HAP-1 (cell line): Measurements from ENCODE around the gene ELOVL6.
"Not testable (repeated sequence)": the region's sequence is repeated elsewhere in the genome, so short reads cannot be mapped to it uniquely, and the experiment has no call there.

Experiments
- DNase-seq, 2 experiments: peaks; one replicate each; pipeline ENCODE4 v3.0.0-alpha.2; 2016 to 2020; ENCODE audit warnings: low spot score in 2 of 2
- H3K27me3 ChIP-seq: fragments of 250-450 bp; sonication (Bioruptor Pico); 2 replicates; pipeline ENCODE4 v1.5.1; 2020; ENCODE audit warnings: low read depth, mild to moderate bottlenecking, moderate library complexity
- H3K36me3 ChIP-seq: fragments of 250-450 bp; sonication (Bioruptor Pico); replicated peaks from 2 replicates; pipeline ENCODE4 v1.5.1; 2020; ENCODE audit warnings: mild to moderate bottlenecking
- H3K4me1 ChIP-seq: fragments of 250-450 bp; sonication (Bioruptor Pico); 2 replicates; pipeline ENCODE4 v1.5.1; 2020; ENCODE audit warnings: mild to moderate bottlenecking
- H3K4me3 ChIP-seq: fragments of 250-450 bp; sonication (Bioruptor Pico); 2 replicates; pipeline ENCODE4 v1.5.1; 2020; ENCODE audit warnings: mild to moderate bottlenecking, moderate library complexity
- H3K9me3 ChIP-seq: fragments of 250-450 bp; sonication (Bioruptor Pico); 2 replicates; pipeline ENCODE4 v1.5.1; 2020; ENCODE audit warnings: mild to moderate bottlenecking, moderate library complexity
- in situ Hi-C: fragments of 300-500 bp; cut with MboI; formaldehyde crosslinking; loops from 3 replicates; pipeline ENCODE4 v1.14.3; 2020; ENCODE audit warnings: low sequenced_read_pairs, inconsistent platforms, mixed read lengths

Gene ELOVL6

DNA sequence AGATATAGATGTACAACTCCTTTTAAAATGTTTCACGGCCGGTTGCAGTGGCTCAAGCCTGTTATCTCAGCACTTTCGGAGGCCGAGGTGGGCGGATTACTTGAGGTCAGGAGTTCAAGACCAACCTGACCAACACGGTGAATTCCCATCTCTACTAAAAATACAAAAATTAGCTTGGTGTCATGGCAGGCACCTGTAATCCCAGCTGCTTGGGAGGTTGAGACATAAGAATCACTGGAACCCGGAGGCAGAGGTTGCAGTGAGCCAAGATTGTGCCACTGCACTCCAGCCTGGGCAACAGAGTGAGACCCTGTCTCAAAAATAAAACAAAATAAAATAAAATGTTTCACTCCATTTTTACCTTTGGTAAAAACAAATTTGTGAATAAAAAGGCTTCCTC is 5.1 kb downstream of the ELOVL6 start:
- DNase-seq, H3K9me3 ChIP-seq, H3K36me3 ChIP-seq, H3K4me3 ChIP-seq, H3K27me3 ChIP-seq, in situ Hi-C loops: not testable (repeated sequence)
- H3K4me1 ChIP-seq, result peaks cover 24% of the 10 kb centered on the region

DNA sequence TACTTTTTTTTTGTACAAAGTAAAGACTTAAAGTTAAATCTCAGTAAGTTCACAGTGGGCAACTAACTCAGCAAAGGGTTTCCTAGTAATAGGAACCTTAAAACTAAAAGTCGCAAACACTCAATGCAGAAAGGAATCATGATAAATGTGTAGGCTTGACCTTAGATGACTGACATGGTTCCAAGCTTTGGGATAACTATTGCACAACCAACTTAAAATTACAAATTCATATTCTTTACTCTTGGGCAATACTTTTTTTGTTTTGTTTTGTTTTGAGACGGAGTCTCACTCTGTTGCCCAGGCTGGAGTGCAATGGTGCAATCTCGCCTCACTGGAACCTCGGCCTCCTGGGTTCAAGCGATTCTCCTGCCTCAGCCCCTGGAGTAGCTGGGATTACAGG is 8.2 kb downstream of the ELOVL6 start:
- in situ Hi-C loops, result no loop called here
- Histone ChIP-seq H3K27me3 (no peaks in the 10 kb centered on the region), H3K36me3 (peaks cover 12% of the 10 kb centered on the region)

DNA sequence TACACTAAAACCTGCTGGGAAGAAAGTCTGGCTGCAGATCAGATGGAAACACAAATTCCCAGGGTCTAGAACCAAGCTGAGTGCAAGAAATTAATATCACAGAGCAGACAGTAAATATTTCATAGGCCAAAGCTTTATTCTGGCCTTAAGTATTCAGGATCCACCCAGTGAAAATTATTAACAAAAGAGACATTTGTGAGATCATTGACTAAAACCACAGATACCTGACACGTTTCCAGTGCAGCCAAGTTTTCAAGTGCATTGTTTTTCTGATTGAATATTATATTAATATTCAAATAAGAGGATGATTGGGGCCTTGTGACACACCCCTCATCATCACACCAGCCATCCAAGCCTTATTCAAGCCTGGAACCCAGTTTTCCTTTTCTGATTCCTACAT is 10.3 kb downstream of the ELOVL6 start:
- H3K9me3 ChIP-seq, result no peaks in the 10 kb centered on the region
- peaks cover 19% of the 10 kb centered on the region for H3K36me3 ChIP-seq
- in situ Hi-C loops, result no loop called here
- H3K27me3 ChIP-seq, result no peaks in the 10 kb centered on the region
- no peak for DNase-seq
- H3K4me1 ChIP-seq, result peaks cover 15% of the 10 kb centered on the region
- H3K4me3 ChIP-seq, result no peak overlapping the region

More for the DNA sequence above, 8.2 kb downstream of the ELOVL6 start:
- Histone ChIP-seq H3K4me1 (peaks cover 17% of the 10 kb centered on the region), H3K4me3 (no peak overlapping the region), H3K9me3 (no peaks in the 10 kb centered on the region)
- no peak for DNase-seq

DNA sequence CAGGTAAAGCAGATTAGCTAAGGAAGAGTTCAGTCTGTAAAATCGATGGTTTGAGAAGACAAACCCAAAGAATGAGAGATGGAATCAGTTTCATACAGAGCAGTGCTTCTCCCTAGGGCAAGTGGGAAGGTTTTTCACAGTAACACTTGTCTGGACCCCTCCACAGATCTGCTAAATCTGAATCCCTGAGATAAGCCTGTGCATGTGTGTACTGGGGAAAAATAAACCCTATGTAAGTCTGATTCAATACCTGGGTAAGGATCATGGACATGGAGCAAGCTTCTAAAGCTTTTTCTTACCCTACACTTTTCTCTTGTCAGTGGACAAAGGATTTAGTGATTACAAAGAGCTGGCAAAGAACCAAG is 13.6 kb downstream of the ELOVL6 start:
- H3K4me1 ChIP-seq, result peaks cover 15% of the 10 kb centered on the region
- DNase-seq, result no peak
- no peaks in the 10 kb centered on the region for H3K9me3 ChIP-seq
- H3K4me3 ChIP-seq, result no peak overlapping the region
- peaks cover 20% of the 10 kb centered on the region for H3K36me3 ChIP-seq
- in situ Hi-C loops, result no loop called here
- H3K27me3 ChIP-seq, result no peaks in the 10 kb centered on the region

DNA sequence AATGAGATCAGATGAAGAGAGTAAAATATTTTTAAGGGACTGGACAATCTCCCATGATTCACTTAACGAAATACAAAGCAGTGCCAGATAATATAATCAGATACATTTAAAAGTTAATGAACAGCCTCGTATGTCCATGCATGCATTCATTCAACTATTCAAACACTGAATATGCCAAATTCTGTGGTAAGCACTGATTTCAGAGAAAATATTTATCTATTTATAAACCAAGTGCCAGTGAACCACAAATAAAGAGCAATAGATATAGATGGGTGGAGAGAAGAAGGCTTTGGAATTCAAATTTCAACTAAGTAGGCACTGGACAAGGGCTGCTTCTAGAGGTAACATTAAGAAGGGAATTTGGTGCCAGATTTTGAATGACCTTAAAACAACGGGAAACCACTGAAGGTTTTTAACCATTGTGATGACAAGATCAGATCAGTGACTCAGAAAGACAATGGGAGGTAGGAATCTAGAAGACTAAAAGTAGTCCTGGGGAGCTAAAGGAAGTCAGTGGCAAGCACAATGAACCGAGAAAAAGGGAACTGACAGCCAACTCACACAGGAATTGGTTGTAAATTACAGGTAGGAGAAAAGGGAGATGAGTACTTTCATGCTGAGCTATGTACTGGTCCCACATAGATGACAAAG is 14.2 kb downstream of the ELOVL6 start:
- no peak overlapping the region for H3K4me3 ChIP-seq
- H3K9me3 ChIP-seq, result no peaks in the 10 kb centered on the region
- no peak for DNase-seq
- peaks cover 20% of the 10 kb centered on the region for H3K36me3 ChIP-seq
- peaks cover 15% of the 10 kb centered on the region for H3K4me1 ChIP-seq
- in situ Hi-C loops, result no loop called here
- no peaks in the 10 kb centered on the region for H3K27me3 ChIP-seq

DNA sequence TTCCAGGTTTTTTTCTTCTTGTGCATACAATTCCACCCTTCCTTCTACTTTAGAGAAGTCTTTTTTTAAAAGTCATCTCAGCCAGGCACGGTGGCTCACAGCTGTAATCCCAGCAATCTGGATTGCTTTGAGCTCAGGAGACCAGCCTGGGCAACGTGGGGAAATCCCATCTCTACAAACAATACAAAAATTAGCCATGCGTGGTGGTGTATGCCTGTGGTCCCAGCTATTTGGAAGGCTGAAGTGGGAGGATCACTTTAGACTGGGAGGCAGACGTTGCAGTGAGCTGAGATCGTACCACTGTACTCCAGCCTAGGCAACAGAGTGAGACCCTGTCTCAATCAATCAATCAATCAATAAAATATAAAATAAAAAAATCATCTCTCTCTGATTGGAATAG is 14.8 kb downstream of the ELOVL6 start:
- Histone ChIP-seq H3K4me3 (no peak overlapping the region), H3K9me3 (no peaks in the 10 kb centered on the region), H3K27me3 (no peaks in the 10 kb centered on the region), H3K4me1 (peaks cover 15% of the 10 kb centered on the region), H3K36me3 (peaks cover 20% of the 10 kb centered on the region)
- no peak for DNase-seq
- in situ Hi-C loops, result no loop called here

DNA sequence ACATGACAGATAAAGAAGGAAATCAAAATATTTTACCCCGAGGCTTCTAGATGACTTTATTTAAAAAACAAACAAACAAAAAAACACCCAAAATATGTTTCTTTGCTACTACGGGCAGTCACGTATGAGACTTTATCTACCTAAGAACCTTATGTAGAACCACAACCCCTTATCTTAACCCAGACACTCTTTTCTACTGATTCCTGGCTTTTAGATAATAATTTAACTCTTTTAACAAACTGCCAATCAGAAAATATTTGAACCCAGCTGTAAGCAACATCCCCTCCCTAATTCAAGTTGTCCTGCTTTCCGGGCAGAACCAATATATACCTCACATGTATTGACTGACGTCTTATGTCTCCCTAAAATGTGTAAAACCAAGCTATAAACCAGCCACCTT is 15.4 kb downstream of the ELOVL6 start:
- no peak for DNase-seq
- Histone ChIP-seq H3K36me3 (peaks cover 17% of the 10 kb centered on the region), H3K27me3 (no peaks in the 10 kb centered on the region), H3K4me1 (peaks cover 15% of the 10 kb centered on the region), H3K4me3 (no peak overlapping the region), H3K9me3 (no peaks in the 10 kb centered on the region)
- in situ Hi-C loops, result no loop called here

DNA sequence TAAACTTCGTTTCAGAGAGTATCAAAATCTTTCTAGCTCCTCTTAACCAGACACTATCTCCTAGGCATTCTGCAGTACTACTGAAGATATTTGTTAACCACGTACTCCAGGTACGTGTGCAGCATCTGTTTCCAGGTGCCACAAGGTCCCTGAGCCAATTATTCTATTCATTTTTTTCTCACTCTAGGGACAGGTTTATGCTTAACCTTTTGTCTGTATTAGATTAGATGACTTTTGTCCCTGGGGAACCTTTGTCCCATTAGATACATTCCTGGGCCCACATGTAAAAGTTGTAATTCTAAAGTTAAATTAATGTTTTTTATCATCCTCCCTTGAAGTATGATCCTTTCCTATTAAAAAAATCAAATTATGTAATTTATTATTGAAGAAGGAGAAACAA is 16.5 kb downstream of the ELOVL6 start:
- Histone ChIP-seq H3K4me3 (no peak overlapping the region), H3K36me3 (peaks cover 19% of the 10 kb centered on the region), H3K27me3 (no peaks in the 10 kb centered on the region), H3K9me3 (no peaks in the 10 kb centered on the region), H3K4me1 (peaks cover 15% of the 10 kb centered on the region)
- in situ Hi-C loops, result no loop called here
- no peak for DNase-seq

DNA sequence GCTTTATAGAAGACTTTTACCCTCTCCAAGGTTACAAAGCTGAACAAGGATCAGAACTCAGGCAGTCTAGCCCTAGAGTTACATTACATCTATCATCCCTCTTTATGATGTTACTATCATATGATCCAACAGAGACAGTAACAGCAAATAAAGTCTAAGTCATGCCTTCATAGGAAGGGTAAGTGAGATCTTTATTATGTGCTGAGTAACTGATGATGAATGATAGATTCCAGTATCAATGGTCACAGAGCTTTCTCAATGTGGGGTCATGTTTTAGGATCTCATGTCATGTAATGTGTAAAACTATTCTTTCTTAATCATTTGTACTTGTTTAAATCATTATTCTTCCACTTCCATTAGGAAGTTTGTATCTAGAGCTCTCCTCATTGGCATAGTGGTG is 22.8 kb downstream of the ELOVL6 start:
- peaks cover 6% of the 10 kb centered on the region for H3K36me3 ChIP-seq
- no peaks in the 10 kb centered on the region for H3K4me1 ChIP-seq
- no peak for DNase-seq
- no peaks in the 10 kb centered on the region for H3K27me3 ChIP-seq
- H3K9me3 ChIP-seq, result no peaks in the 10 kb centered on the region
- no peak overlapping the region for H3K4me3 ChIP-seq
- in situ Hi-C loops, result no loop called here

DNA sequence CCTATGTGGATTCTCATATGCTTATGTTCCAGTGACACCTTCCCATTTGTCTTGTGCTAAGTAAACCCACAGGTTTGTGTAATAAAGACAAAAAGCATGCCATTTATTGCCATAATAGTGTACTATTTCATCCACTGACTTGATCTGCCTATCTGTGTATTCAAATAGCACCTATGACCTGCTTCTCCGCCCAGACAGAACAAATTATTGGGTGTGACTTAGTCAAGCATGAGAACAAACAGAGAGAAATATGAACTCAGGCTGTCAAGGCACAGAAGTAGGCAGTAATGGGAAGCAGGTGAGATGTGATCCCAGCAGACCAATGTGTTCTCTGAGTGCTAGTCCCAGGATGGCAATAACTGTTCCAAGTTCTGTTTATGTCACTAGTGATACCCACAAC is 25.4 kb downstream of the ELOVL6 start:
- H3K4me3 ChIP-seq, result no peak overlapping the region
- no peak for DNase-seq
- peaks cover 6% of the 10 kb centered on the region for H3K36me3 ChIP-seq
- in situ Hi-C loops, result no loop called here
- H3K27me3 ChIP-seq, result no peaks in the 10 kb centered on the region
- H3K9me3 ChIP-seq, result no peaks in the 10 kb centered on the region
- H3K4me1 ChIP-seq, result no peaks in the 10 kb centered on the region

DNA sequence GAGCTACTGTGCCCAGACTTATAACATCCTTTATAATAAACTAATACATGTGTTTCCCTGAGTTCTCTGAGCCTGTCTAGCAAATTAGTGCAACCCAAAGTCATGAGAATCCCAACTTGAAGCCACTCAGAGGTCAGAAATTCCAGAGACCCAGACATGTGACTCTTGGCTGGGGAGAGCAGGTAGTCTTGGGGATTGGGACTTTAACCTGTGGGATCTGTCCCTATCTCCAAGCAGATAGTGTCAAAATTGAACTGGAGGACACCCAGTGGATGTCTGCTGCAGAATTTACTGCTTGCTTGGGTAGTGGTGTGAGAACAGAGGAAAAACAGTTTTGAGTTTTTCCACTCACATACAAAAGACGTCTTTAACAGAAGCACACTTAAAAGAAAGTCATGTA is 26.4 kb downstream of the ELOVL6 start:
- in situ Hi-C loops, result no loop called here
- Histone ChIP-seq H3K4me3 (no peak overlapping the region), H3K27me3 (no peaks in the 10 kb centered on the region), H3K4me1 (no peaks in the 10 kb centered on the region), H3K9me3 (no peaks in the 10 kb centered on the region), H3K36me3 (peaks cover 3% of the 10 kb centered on the region; the same call in 1 of the 2 replicates)
- DNase-seq, result no peak

DNA sequence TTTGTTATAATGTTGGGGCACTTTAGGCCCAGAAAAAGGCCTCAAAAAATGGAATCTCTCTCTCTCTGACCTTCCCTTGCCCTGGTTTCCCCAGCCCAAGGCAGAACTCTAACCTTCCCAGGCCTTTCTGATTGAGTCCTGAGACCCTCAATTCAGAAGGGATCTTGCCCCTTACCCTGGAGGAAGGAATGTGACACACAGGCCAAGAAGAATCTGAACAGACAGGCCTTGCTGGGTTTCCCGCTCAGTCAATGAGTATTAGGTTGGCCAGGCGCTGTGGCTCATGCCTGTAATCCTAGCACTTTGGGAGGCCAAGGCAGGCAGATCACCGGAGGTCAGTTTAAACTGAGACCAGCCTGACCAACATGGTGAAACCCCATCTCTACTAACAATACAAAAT is 27.6 kb downstream of the ELOVL6 start:
- in situ Hi-C loops, result no loop called here
- Histone ChIP-seq H3K27me3 (no peaks in the 10 kb centered on the region), H3K4me3 (no peak overlapping the region), H3K36me3 (peaks cover 3% of the 10 kb centered on the region; the same call in 1 of the 2 replicates), H3K9me3 (no peaks in the 10 kb centered on the region), H3K4me1 (no peaks in the 10 kb centered on the region; the same call in 1 of the 2 replicates)
- DNase-seq, result no peak

DNA sequence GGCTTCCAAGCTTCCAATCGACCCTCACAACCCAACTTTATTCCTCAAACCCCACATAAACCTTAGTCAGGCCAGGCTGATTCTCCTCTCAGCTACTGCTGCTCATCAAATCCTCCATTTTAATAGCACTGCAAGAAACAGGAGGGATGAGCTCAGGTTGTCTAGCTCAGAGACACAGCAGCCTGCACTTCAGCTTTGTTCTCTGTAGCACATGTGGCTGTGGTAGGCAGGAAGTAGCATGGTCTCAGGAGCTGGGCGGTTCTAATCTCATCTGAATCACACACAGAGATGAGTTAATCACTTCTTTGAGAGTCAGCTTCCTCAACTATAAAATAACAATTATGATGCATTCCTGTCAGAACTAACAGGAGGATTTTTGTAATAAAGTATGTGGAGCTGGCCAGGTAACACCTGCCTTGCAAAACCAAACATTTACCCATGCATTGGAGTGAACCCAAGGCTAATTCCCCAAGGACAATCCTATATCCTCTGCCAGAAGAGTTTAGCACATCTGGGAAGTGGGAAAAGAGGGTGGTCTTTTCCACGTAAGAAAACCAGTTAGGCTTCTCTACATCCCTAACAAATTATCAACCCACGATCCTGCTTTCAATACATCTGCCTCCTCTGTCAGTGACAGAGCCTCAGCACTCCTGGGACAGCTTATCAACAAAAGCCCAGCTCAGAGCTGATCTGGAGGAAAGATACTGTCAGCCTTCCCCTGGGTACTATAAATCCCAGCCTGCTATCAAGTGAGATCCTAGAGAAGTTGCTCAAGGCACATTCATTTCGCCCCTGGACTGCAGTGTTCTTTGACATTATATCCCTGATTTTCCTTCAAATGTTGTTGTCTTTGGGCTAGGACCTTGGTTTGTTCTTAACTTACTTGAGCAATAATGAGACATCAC is 32.8 kb downstream of the ELOVL6 start:
- H3K4me1 ChIP-seq, result peaks cover 5% of the 10 kb centered on the region
- H3K9me3 ChIP-seq, result no peaks in the 10 kb centered on the region
- DNase-seq, result peak in 1 of 2 experiments; percentile 23
- no peak overlapping the region for H3K4me3 ChIP-seq
- no peaks in the 10 kb centered on the region for H3K27me3 ChIP-seq
- peaks cover 9% of the 10 kb centered on the region; the same call in 1 of the 2 replicates for H3K36me3 ChIP-seq
- in situ Hi-C loops, result no loop called here

DNA sequence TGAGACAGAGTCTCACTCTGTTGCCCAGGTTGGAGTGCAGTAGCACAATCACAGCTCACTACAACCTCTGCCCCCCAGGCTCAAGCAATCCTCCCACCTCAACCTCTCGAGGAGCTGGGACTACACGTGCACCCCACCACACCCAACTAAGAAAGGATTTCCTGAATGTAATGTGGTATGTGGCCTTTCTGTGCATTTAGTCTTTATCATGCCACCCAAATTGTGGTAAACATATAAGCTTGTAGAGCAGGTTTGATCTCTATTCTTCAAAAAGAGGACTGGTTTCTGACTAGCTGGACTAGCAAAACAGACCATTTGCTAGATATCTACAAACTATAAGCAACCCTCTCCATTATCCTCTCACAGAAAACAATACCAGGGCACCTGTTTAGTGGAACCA is 33.6 kb downstream of the ELOVL6 start:
- DNase-seq, result no peak
- Histone ChIP-seq H3K4me1 (peaks cover 5% of the 10 kb centered on the region), H3K36me3 (peaks cover 9% of the 10 kb centered on the region; the same call in 1 of the 2 replicates), H3K27me3 (no peaks in the 10 kb centered on the region), H3K4me3 (no peak overlapping the region), H3K9me3 (no peaks in the 10 kb centered on the region)
- in situ Hi-C loops, result no loop called here
